ENCODE measurements around the gene S100A13.
"Not testable (repeated sequence)": the region's sequence is repeated elsewhere in the genome, so short reads cannot be mapped to it uniquely, and the experiment has no call there.

S100A13 gene

DNA sequence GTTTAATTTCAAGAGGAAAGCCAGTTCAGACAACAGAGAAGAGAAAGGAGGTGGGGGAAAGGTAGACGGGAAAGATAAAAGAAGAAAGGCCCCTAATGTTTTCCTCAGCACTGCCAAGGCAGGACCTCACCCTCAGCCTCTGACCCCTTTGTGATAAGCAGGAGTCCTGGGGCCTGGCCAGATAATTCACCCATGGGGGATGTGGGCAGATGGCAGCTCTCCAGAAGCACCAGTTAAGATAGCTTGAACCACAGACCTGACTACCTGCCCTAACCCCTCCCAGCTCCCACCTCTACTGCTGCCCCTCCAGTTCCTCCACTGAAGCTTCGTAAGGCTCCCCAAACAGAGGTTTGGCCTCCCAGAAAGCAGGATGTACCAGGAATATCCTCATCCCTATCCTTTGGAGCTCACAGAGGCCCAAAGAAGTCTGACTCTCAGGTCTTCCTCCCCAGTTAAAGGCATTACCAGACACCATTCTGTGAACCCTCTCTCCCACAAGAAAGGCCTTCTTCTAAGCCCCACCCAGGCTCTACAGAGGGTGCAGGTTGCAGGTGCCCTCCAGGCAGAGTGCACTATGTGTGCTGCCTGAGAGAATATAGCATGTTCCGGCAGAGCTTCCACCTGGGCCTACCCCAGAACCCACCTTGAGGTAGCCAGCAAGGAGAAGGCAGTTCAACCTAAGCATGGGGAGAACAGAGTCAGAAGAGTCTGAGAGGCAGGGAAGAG lies 22.0 kb upstream of the S100A13 start:
- DNase-seq (ENCODE audit: insufficient read length, low spot score) (no peak), FAIRE-seq (no peak)

DNA sequence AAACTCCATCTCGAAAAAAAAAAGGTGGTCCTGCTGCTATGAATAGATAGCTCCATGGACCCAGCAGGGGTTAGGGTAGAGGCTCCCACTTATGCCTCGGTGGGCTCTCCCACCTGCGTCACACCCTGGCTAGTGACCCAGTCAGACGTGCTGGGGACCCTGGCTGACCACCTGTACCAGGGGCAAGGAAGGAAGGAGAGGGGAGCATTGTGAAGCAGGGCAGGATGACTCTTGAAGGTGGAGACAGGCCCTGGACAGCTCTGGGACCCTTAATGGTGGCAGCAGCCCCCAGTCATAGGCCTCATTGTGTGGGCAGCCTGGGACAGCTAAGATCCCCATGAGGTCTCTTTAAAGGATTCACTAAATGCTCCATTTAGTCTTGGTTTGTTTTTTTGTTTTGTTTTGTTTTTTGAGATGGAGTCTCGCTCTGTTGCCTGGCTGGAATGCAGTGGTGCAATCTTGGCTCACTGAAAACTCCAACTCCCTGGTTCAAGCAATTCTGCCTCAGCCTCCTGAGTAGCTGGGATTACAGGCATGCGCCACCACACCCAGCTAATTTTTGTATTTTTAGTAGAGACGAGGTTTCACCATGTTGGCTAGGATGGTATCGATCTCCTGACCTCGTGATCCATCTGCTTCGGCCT lies 20.8 kb upstream of the S100A13 start:
- DNase-seq (ENCODE audit: insufficient read length, low spot score) (no peak), FAIRE-seq (no peak)

DNA sequence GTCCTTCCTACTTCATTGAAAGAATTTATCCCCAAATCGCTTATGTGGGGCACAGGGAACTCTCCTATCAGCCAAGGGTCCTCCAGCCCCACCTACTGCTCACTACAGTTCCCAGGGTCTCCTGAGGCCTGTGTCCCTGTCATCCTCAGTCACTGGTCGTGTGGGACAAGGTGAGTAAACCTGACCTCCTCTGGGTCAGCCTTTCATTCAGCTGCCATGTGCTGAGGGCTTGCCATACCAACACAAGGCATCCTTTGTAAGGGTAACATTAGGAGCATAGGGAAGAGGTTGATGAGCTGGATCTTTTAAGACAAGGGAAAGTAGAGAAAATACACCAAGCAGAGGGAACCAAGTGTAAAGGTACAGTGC lies 20.0 kb upstream of the S100A13 start:
- DNase-seq (ENCODE audit: insufficient read length, low spot score) (no peak), FAIRE-seq (no peak)

DNA sequence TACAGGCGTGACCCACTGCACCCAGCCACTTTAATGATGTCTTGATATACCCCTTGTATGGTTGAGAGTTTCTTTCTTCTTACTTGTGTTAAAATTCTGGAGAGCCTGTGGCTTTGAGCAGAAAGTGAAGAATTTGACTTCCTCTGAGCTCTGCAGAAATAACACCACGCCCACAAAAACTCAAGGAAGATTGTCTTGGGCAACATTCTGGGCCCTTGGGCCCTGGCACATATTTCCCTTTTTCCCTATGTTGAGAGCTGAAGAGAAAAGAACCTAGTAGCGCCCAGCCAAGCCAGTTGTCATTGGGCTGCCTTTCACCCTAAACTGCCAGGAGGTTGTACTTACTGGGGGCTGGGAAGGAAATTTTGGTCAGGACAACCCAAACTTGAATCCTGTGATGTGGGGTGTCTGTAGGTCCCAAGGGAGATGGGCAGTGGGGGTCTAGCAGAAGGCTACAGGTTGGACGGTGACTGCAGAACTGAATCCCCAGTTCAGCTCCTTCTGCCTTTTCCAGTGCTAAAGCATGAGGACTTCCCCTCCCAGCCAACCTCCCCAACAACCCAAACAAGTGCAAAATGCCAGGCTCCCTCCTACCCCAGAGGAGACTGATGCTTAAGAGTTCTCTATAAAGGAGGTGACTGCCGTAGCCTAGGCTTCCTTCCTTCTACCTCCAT lies 19.5 kb upstream of the S100A13 start:
- no peak for FAIRE-seq
- DNase-seq (ENCODE audit: insufficient read length, low spot score), result no peak

DNA sequence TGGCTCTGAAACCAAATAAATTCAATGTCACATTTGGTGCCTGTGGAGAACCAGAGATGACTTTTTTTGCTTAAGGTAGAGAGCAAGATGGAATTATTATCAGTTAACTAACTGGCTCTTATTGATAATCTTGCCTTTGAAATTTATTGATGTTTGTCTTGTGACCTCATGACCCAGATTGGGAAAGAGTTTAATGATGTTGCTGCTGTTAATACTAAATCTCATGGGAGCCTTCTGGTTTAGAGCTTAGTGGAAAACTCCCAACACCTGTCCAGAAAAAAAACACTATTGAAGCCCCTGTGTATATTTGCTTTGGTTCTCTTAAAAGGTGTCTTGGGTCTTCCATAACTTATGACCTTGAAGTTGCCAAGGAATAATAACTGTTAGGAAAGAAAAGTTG lies 16.5 kb upstream of the S100A13 start:
- DNase-seq (ENCODE audit: insufficient read length, low spot score), result no peak
- no peak for FAIRE-seq

DNA sequence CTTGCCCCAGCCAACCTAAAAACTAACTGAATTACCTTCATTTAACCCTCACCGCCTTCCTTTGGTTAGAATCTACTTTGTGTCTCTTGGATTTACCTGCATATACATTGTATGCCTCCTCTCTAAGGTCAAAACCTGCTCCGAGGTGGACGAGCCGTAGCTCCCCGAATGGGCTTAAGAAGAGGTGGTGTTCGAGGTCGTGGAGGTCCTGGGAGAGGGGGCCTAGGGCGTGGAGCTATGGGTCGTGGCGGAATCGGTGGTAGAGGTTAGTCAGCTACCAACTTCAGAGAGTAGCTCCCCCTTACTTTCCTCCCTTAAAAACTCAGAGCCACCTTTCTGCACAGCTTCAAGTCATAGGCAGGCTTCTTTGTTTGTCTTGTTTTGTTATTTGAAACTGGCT lies 15.8 kb upstream of the S100A13 start:
- FAIRE-seq, result no peak
- DNase-seq (ENCODE audit: insufficient read length, low spot score), result no peak

DNA sequence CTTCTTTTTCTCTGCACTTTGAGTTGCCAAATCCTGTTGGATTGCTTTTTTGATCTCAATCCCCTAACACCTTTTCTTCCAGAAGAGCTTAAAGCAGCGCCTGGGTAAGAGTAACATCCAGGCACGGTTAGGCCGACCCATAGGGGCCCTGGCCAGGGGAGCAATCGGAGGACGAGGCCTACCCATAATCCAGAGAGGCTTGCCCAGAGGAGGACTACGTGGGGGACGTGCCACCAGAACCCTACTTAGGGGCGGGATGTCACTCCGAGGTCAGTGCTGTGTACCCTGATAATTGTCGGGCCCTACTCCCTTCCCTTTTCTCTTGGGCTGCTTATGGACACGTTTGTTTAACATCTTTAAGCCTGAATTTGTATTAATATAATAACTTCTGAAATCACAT lies 14.9 kb upstream of the S100A13 start:
- FAIRE-seq, result no peak
- no peak for DNase-seq (ENCODE audit: insufficient read length, low spot score)

DNA sequence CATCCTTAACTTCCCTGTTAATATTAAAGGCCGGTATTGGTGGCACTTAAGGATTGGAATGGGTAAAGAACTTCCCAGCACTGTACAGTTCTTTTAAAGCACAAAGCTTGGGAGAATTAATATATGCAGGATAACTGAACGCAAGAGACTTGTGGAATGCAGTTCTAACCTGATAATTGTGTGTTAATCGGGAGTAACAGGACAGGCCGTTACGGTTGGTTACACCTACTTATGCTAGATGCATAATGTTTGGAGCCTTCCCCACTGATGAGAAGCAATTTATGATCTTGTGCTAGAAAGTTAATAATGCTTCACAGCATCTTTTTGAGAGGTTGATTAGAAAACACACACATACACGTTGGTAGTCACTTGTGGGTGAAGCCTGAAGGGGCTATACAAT lies 13.6 kb upstream of the S100A13 start:
- no peak for DNase-seq (ENCODE audit: insufficient read length, low spot score)
- no peak for FAIRE-seq

DNA sequence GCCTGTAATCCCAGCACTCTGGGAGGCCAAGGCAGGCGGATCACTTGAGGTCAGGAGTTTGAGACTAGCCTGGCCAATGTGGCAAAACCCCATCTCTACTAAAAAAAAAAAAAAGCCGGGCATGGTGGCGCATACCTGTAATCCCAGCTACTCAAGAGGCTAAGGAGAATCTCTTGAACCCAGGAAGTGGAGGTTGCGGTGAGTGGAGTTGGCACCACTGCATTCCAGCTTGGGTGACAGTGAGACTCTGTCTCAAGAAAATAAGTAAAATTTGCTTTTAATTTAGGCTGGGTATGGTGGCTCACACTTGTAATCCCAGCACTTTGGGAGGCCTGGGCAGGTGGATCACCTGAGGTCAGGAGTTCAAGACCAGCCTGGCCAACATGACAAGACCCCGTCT lies 12.9 kb upstream of the S100A13 start:
- not testable (repeated sequence) for DNase-seq (ENCODE audit: insufficient read length, low spot score)

DNA sequence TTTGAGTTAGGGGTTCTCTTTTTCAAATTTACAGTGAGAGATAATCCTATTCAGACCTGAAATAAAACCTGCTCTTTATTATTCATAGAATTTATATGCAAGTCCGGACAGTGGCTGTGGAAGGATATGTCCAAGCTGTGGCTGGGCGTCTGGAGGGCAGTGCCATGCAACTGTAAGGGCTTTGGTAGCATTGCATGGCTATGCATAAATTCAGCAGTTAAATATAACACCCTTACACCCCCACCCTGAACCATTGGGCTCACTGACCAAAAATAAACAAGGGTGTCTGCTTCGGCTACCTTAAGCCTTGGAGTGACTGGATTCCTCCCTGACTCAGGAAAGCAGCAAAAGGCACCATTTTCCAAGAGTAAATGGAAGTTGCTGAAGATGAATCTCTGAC lies 12.0 kb upstream of the S100A13 start:
- no peak for FAIRE-seq
- DNase-seq (ENCODE audit: insufficient read length, low spot score), result no peak

More for the DNA sequence above, 12.9 kb upstream of the S100A13 start:
- not testable (repeated sequence) for FAIRE-seq

DNA sequence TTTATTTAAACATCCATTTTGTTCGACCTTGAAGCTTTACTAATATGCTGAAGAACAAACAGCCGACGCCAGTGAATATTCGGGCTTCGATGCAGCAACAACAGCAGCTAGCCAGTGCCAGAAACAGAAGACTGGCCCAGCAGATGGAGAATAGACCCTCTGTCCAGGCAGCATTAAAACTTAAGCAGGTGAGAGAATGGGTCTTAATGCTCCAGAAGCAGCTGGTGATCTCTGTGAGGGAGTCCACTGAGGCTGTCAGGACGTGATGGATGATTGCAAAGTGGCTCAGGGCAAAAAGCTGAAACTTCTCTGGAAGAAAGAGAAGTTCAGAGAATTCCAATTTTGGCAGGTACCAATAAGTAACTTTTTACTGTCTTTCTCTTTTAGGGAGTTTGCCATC lies 11.0 kb upstream of the S100A13 start:
- FAIRE-seq (no peak), DNase-seq (ENCODE audit: insufficient read length, low spot score) (no peak)

DNA sequence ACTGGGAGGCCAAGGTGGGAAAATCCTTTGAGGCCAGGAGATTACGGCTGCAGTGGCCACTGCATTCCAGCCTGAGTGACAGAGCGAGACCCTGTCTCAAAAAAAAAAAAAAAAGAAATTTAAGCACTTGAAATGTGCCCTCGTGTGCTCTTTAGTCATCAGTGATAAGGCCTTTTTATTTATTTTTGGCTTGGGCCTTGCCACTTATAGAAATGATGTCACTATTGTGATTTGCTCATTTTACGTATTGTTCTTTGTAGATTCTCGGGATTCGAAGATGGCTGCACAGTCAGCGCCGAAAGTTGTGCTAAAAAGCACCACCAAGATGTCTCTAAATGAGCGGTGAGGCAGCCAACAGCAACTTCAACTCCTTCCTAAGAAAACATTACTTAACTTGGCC lies 9.0 kb upstream of the S100A13 start:
- DNase-seq (ENCODE audit: insufficient read length, low spot score) (no peak), FAIRE-seq (no peak)

DNA sequence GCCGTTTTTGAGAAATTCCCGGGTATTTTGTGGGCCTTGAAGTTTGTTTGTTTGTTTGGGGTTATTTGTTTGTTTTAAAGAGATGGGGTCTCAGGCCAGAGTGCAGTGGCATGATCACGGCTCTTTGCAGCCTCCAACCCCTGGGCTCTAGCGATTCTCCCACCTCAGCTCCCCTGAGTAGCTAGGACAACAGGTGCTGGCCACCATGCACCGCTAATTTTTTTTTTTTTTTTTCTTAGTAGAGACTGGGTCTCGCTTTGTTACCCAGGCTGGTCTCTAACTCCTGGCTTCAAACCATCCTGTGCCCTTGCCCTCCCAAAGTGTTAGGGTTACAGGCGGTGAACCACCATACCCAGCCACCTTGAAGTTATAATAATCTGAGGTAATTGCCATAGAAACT lies 8.6 kb upstream of the S100A13 start:
- DNase-seq (ENCODE audit: insufficient read length, low spot score), result no peak
- no peak for FAIRE-seq

DNA sequence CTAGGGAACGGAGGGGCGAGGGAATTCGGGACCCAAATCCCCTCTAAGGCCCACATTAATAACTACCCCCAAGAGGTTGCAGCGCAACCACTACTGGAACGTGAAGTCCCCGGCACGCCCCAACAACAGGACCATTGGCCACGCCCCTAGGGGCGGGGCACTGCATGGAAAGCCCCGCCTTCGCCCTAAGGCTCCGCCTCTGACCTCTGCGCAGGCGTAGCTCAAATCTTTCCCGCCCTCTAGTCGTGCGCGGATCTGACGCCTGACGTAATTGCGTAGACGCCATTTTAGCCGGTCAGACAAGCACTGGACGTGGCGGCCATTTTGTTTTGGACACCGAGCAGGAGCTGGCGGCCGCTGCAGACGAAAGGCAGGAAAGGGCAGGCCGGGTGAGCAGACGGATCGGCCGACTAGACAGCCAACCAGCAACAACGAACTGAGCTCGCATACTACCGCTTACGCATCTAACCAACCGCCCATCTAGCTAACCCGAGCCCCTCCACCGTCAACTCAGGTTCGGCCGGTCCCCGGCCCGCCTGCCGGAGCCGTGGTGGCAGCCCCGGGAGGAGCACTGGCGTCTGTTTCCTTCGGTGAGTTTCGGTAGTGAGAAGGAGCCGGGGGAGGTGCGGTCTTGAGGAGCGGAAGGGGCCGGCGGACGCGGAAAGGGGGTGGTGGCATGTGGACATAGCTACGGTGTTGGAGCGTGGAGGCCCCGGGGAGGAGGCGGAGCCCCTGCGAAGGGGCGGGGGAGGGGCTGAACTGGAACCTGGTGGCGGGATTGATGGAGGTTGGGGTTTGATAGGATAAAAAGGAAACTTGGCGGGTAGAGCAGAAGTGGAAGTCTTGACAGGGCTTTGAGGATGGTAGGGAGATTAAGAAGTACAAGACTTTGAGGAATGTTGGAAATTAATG lies 6.7 kb upstream of the S100A13 start, which contains the start of gene CHTOP:
TSS of gene CHTOP (plus strand) at position 313 of the 912 bp plus-strand sequence. CDS start 2,523 bp downstream, outside the sequence.
- DNase-seq (ENCODE audit: insufficient read length, low spot score), result peak; percentile 87
- no peak for FAIRE-seq

DNA sequence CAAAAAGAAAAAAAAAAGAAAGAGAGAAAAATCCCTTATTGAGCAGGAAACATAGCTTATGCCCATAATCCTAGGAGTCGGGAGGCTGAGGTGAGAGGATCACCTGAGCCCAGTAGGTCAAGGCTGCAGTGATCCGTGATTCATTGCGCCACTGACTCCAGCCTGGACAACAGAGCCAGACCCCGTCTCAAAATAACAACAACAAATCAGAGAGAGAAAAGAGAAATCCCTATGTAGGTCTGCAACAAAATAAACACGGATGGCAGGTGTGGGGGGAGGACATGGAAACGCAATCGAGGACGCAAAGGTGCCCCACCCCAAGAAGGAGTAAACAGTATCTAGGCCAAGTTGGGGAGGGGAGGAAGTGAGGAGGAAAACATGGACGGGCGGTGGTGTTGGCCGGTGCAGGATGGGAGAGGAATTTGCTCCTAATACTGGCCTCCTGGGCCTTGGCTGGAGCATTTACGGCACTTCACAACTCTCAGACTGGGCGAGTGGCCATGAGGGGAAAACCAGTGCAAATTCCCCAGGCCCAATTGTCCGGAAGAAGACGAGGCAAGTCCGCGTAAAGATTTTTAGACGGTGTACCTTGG lies 6.0 kb upstream of the S100A13 start:
- DNase-seq (ENCODE audit: insufficient read length, low spot score), result no peak
- FAIRE-seq, result no peak

DNA sequence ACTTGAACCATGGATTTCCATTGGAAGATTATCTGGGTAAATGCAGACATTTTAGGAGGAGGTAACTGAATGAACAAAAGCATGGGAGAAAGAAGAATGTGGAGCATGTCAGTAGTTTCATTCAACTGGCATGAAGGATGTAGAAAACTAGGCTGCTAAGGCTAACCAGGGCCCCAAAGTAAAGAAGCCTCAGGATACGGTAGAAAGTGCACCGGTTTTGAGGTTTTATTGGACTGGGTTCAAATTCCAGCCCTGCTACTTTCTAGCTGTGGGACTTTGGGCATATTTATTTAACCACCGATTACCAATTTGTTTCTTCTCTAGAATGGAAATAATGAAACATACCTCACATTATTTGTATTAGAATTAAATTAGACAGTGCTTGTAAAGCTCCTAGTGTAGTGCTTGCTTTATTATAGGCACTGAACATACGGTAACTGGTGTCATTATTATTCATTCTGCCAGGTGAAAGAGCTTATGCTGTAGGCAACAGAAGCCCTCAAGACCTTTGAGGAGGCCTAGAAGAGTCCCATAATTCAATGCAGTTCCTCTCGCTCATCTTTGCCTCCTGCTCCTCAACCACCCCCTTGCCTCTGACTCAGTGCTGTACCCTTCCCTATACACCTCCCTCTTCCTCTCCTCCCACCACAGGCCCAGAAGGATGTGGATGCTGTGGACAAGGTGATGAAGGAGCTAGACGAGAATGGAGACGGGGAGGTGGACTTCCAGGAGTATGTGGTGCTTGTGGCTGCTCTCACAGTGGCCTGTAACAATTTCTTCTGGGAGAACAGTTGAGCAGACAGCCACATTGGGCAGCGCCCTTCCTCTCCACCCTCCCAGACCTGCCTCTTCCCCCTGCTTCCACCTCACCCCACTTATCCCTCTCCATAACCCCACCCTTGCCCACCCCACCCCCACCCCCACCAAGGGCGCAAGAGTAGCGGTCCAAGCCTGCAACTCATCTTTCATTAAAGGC lies 4.0 kb upstream of the S100A13 start:
- DNase-seq (ENCODE audit: insufficient read length, low spot score), result no peak
- no peak for FAIRE-seq

DNA sequence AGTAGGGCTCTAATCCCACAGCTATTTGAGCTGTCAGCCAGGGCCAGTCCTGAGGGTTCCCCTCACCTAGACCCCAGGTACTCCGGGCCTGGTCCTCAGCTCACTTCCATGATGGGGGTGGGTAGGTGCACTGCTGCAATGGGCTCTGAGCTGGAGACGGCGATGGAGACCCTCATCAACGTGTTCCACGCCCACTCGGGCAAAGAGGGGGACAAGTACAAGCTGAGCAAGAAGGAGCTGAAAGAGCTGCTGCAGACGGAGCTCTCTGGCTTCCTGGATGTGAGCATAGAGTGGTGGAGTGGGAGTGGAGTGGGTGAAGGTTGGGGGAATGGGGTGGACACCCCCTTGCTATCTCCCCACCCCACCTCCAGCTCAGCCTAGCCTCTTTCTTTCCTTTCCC lies 3.1 kb upstream of the S100A13 start:
- DNase-seq (ENCODE audit: insufficient read length, low spot score), result no peak
- FAIRE-seq, result no peak

DNA sequence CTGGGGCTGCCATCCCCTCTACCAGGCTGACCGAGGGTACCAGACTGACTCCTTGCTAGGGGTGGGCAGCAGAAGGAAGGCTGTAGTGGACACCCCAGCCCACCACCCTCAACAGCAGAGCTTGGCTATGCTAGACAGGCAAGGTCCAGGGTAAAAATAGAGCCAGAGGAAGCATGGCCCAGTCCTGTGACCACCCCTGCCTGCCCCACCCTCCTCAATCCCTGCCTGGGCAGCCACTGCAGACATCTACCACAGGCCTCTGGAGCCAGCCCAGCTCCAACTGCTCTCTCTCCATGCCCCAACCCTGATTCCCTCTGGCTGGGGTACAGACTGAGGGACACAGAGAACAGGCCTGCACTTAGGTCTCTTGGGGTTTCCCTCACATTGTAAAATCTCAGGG lies 2.7 kb upstream of the S100A13 start:
- DNase-seq (ENCODE audit: insufficient read length, low spot score), result no peak
- no peak for FAIRE-seq

DNA sequence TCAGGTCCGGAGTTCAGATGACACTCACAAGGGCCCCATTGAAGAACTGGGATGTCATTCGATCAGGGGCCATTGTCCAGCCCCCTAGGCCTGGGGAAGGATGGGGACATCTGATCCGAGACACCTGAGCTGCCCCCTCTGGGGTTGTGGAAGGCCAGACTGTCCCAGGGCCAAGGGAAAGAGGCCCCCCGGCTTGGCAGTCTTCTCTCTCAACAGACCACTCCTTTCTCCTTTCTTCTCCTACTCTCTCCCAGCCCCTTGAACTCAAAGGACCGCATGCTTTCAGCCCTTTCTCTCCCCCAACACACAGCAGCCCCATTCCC lies 2.0 kb upstream of the S100A13 start:
- no peak for FAIRE-seq
- DNase-seq (ENCODE audit: insufficient read length, low spot score), result no peak
